ENCODE measurements around the gene CAV2.

The CAV2 gene

GRCh38 chr7:116524609-116525297, 25.2 kb downstream of the CAV2 start, which contains the start of gene CAV1:
CAV1 (plus strand) TSS chr7:116525036; CDS start chr7:116525063, 27 bp downstream.
- DNase-seq (ENCODE audit: low read depth) = no peak

- DNase-seq (ENCODE audit: low read depth) = no peak
These were observed 25.9 kb downstream of the CAV2 start for GRCh38 chr7:116525298-116525912.

GRCh38 chr7:116525913-116526861, 26.6 kb downstream of the CAV2 start:
- DNase-seq (ENCODE audit: low read depth) = no peak

- DNase-seq (ENCODE audit: low read depth) = no peak
These were observed 27.4 kb downstream of the CAV2 start for GRCh38 chr7:116526897-116527296.

- DNase-seq (ENCODE audit: low read depth) = no peak
These were observed 28.0 kb downstream of the CAV2 start for GRCh38 chr7:116527521-116527920.

GRCh38 chr7:116528008-116528789, 28.7 kb downstream of the CAV2 start:
- DNase-seq (ENCODE audit: low read depth) = no peak

GRCh38 chr7:116529250-116529649, 29.7 kb downstream of the CAV2 start:
- no peak for DNase-seq (ENCODE audit: low read depth)

- DNase-seq (ENCODE audit: low read depth) = no peak
These were observed 30.7 kb downstream of the CAV2 start for GRCh38 chr7:116530107-116530820.

- DNase-seq (ENCODE audit: low read depth) = no peak
These were observed 32.7 kb downstream of the CAV2 start for GRCh38 chr7:116532102-116532688.

GRCh38 chr7:116534790-116535189, 35.3 kb downstream of the CAV2 start:
- no peak for DNase-seq (ENCODE audit: low read depth)

GRCh38 chr7:116535416-116535815, 35.9 kb downstream of the CAV2 start:
- no peak for DNase-seq (ENCODE audit: low read depth)

- DNase-seq (ENCODE audit: low read depth) = no peak
These were observed 38.6 kb downstream of the CAV2 start for GRCh38 chr7:116538138-116538537.

GRCh38 chr7:116539879-116540278, 40.3 kb downstream of the CAV2 start:
- DNase-seq (ENCODE audit: low read depth) = no peak

- DNase-seq (ENCODE audit: low read depth) = no peak
These were observed 41.2 kb downstream of the CAV2 start for GRCh38 chr7:116540743-116541142.

- no peak for DNase-seq (ENCODE audit: low read depth)
These were observed 42.4 kb downstream of the CAV2 start for GRCh38 chr7:116541951-116542350.

- no peak for DNase-seq (ENCODE audit: low read depth)
These were observed 43.1 kb downstream of the CAV2 start for GRCh38 chr7:116542618-116543017.

- DNase-seq (ENCODE audit: low read depth) = no peak
These were observed 44.1 kb downstream of the CAV2 start for GRCh38 chr7:116543664-116544063.

- no peak for DNase-seq (ENCODE audit: low read depth)
These were observed 44.9 kb downstream of the CAV2 start for GRCh38 chr7:116544487-116544886.

- DNase-seq (ENCODE audit: low read depth) = no peak
These were observed 46.0 kb downstream of the CAV2 start for GRCh38 chr7:116545411-116545993.

- no peak for DNase-seq (ENCODE audit: low read depth)
These were observed 46.5 kb downstream of the CAV2 start for GRCh38 chr7:116546054-116546453.

All from stimulated activated CD8-positive, alpha-beta memory T cell treated with anti-CD3 and anti-CD28 coated beads, Interleukin-7, amount 100 ng/mL, for 24 hours (primary cell).